ENCODE measurements around the gene ZNF654. TPM values are rescaled to one million over a fixed set of nuclear protein-coding genes. Genes with fewer than 3 reads are reported as not detected.

The ZNF654 gene
- polyA plus RNA-seq, 1 experiment: 6.7 TPM

GRCh38 chr3:88058306-88058580, 812 bp upstream of the ZNF654 start:
- TF ChIP-seq CTCF (IDR thresholded peaks at IDR 0.05; ENCODE audit: low read depth, low read length): no peak
- peak overlapping the region; percentile 76 for H3K4me3 ChIP-seq (ENCODE audit: low read depth, low read length)
- peaks cover 3% of the 10 kb centered on the region; the same call in 1 of the 2 replicates for H3K9me3 ChIP-seq (ENCODE audit: control insufficient read depth, insufficient read depth, low read length)
- H3K27me3 ChIP-seq (ENCODE audit: control insufficient read depth, insufficient read depth, low read length): no peaks in the 10 kb centered on the region
- H3K27ac ChIP-seq (ENCODE audit: low read depth, low read length): peak overlapping the region; percentile 90
- ChIA-PET CTCF (interaction anchor here (0.6 to 3.8 kb wide), 3 partner anchors 55 to 116 kb away, joined by 3 to 20 read pairs (median 3); no protein-coding TSS in a partner anchor), POLR2A (interaction anchor here (0.7 to 1.9 kb wide), 3 partner anchors 55 to 799 kb away, joined by 4 to 17 read pairs (median 5); partner anchors contain the start of gene C3orf38)
- no peak for DNase-seq (ENCODE audit: low read depth, low spot score)

GRCh38 chr3:88059380-88060170, 520 bp downstream of the ZNF654 start:
- ChIA-PET CTCF (interaction anchor here (0.6 to 3.8 kb wide), 2 partner anchors 53 to 90 kb away, joined by 5 to 20 read pairs; partner anchors contain the start of gene C3orf38), POLR2A (interaction anchor here (0.8 to 1.9 kb wide), 2 partner anchors 55 to 90 kb away, joined by 3 to 17 read pairs; partner anchors contain the start of gene C3orf38)
- H3K9me3 ChIP-seq (ENCODE audit: control insufficient read depth, insufficient read depth, low read length): peaks cover 3% of the 10 kb centered on the region; the same call in 1 of the 2 replicates
- no peak for DNase-seq (ENCODE audit: low read depth, low spot score)
- TF ChIP-seq CTCF (IDR thresholded peaks at IDR 0.05; ENCODE audit: low read depth, low read length): no peak
- H3K27ac ChIP-seq (ENCODE audit: low read depth, low read length): peak overlapping the region; percentile 60
- H3K27me3 ChIP-seq (ENCODE audit: control insufficient read depth, insufficient read depth, low read length): no peaks in the 10 kb centered on the region
- peak overlapping the region; percentile 95 for H3K4me3 ChIP-seq (ENCODE audit: low read depth, low read length)

GRCh38 chr3:88061746-88062145, 2.7 kb downstream of the ZNF654 start:
- Histone ChIP-seq H3K9me3 (ENCODE audit: control insufficient read depth, insufficient read depth, low read length) (peaks cover 3% of the 10 kb centered on the region; the same call in 1 of the 2 replicates), H3K4me3 (ENCODE audit: low read depth, low read length) (no peak overlapping the region), H3K27ac (ENCODE audit: low read depth, low read length) (no peak overlapping the region), H3K27me3 (ENCODE audit: control insufficient read depth, insufficient read depth, low read length) (no peaks in the 10 kb centered on the region)
- ChIA-PET POLR2A (no interaction called here), CTCF (interaction anchor here (3.8 to 5.8 kb wide), 2 partner anchors 51 kb away, joined by 19 to 20 read pairs; no protein-coding TSS in a partner anchor)
- no peak for TF ChIP-seq CTCF (IDR thresholded peaks at IDR 0.05; ENCODE audit: low read depth, low read length)
- no peak for DNase-seq (ENCODE audit: low read depth, low spot score)

- Histone ChIP-seq H3K27ac (ENCODE audit: low read depth, low read length) (no peak overlapping the region), H3K27me3 (ENCODE audit: control insufficient read depth, insufficient read depth, low read length) (no peaks in the 10 kb centered on the region), H3K4me3 (ENCODE audit: low read depth, low read length) (no peak overlapping the region), H3K9me3 (ENCODE audit: control insufficient read depth, insufficient read depth, low read length) (peaks cover 6% of the 10 kb centered on the region)
- ChIA-PET CTCF (no interaction called here), POLR2A (no interaction called here)
- no peak for DNase-seq (ENCODE audit: low read depth, low spot score)
- no peak for TF ChIP-seq CTCF (IDR thresholded peaks at IDR 0.05; ENCODE audit: low read depth, low read length)
These were observed 16.0 kb downstream of the ZNF654 start for GRCh38 chr3:88075072-88075471.

- POLR2A ChIA-PET: no interaction called here
- DNase-seq (ENCODE audit: low read depth, low spot score): no peak
- CTCF ChIA-PET: no interaction called here
These were observed 16.4 kb downstream of the ZNF654 start for GRCh38 chr3:88075497-88075896.

More at GRCh38 chr3:88075497-88075896, 16.4 kb downstream of the ZNF654 start:
- no peak overlapping the region for H3K4me3 ChIP-seq (ENCODE audit: low read depth, low read length)
- H3K27ac ChIP-seq (ENCODE audit: low read depth, low read length): no peak overlapping the region
- peaks cover 6% of the 10 kb centered on the region for H3K9me3 ChIP-seq (ENCODE audit: control insufficient read depth, insufficient read depth, low read length)
- no peaks in the 10 kb centered on the region for H3K27me3 ChIP-seq (ENCODE audit: control insufficient read depth, insufficient read depth, low read length)
- TF ChIP-seq CTCF (IDR thresholded peaks at IDR 0.05; ENCODE audit: low read depth, low read length): no peak

All from AG04450 (cell line).